Spleen (tissue), 11 donors: ENCODE measurements around the gene WDR70. TPM values are rescaled to one million over a fixed set of nuclear protein-coding genes. Genes with fewer than 3 reads are reported as not detected.

Source experiments
- DNase-seq: peaks from one replicate; pipeline ENCODE4 v3.0.0-alpha.2; 2020
- H3K27ac ChIP-seq, 8 donors: fragments of 200-600 bp; sonication (generic) in 7 of 8; 1 replicate in 4 of 8; 2 replicates in 4 of 8; pipeline versions ENCODE4 v1.5.0 to v1.8.0; 2016 to 2021; ENCODE audit warnings: inconsistent platforms in 4 of 8, mild to moderate bottlenecking in 4 of 8, moderate library complexity in 1 of 8
- H3K27me3 ChIP-seq, 7 donors: fragments of 200-600 bp; sonication (generic) in 6 of 7; replicated peaks in 1 of 7; 1 replicate in 4 of 7; 2 replicates in 3 of 7; pipeline versions ENCODE4 v1.5.0 to v1.8.0; 2016 to 2021; ENCODE audit warnings: inconsistent platforms in 3 of 7, mild to moderate bottlenecking in 1 of 7
- H3K36me3 ChIP-seq, 6 donors: fragments of 200-600 bp; sonication (generic) in 5 of 6; 1 replicate in 4 of 6; 2 replicates in 2 of 6; pipeline versions ENCODE4 v1.5.0 to v1.8.0; 2016 to 2021; ENCODE audit warnings: inconsistent platforms in 2 of 6
- H3K4me1 ChIP-seq, 6 donors: fragments of 200-600 bp; sonication (generic) in 5 of 6; 1 replicate in 3 of 6; 2 replicates in 3 of 6; pipeline versions ENCODE4 v1.5.0 to v1.8.0; 2016 to 2021; ENCODE audit warnings: inconsistent platforms in 3 of 6
- H3K4me3 ChIP-seq, 8 donors: fragments of 200-600 bp; sonication (generic) in 7 of 8; 1 replicate in 4 of 8; 2 replicates in 4 of 8; pipeline versions ENCODE4 v1.5.0 to v1.8.0; 2016 to 2021; ENCODE audit warnings: inconsistent platforms in 4 of 8, mild to moderate bottlenecking in 4 of 8, moderate library complexity in 2 of 8
- H3K9me3 ChIP-seq, 8 donors: fragments of 200-600 bp; sonication (generic) in 7 of 8; 1 replicate in 4 of 8; 2 replicates in 4 of 8; pipeline versions ENCODE4 v1.5.0 to v1.8.0; 2016 to 2021; ENCODE audit warnings: inconsistent platforms in 4 of 8
- CTCF ChIP-seq, 11 experiments: fragments of 200-600 bp in 7 of 11; fragments of 450-650 bp in 4 of 11; sonication (generic) in 4 of 11; IDR thresholded peaks in 8 of 11; conservative IDR thresholded peaks in 3 of 11; 1 replicate in 7 of 11; 2 replicates in 4 of 11; pipeline versions ENCODE4 v1.4.0 to v1.8.0; 2016 to 2021; ENCODE audit warnings: antibody characterized with exemption in 11 of 11, inconsistent platforms in 4 of 11, mild to moderate bottlenecking in 1 of 11
- POLR2A ChIP-seq, 3 donors: fragments of 450-650 bp; IDR thresholded peaks; one replicate each; pipeline ENCODE4 v1.5.1; 2017; ENCODE audit warnings: antibody characterized with exemption in 3 of 3, mild to moderate bottlenecking in 1 of 3
- POLR2AphosphoS5 ChIP-seq, 3 donors: sonication (generic); formaldehyde crosslinking; IDR thresholded peaks; one replicate each; pipeline ENCODE4 v1.5.1; 2017; ENCODE audit warnings: antibody characterized with exemption in 3 of 3
- WGBS, 5 donors: extraction: QIAGEN DNeasy Blood & Tissue Kit in 3 of 5; methylation state at CpG; one replicate each; pipeline versions ENCODE4 v1.1.5 to v1.1.7; 2013 to 2018; 5-methylcytosine and 5-hydroxymethylcytosine counted together
- intact Hi-C: fragments of 100-400 bp; cut with DNase I; formaldehyde crosslinking; loops from one replicate; pipeline ENCODE4 v1.15.0; 2023; ENCODE audit warnings: low total_unique reads
- polyA plus RNA-seq, 3 donors: library from polyadenylated mRNA; stranded (reverse); fragments of 200-250 nt; gene quantifications; one replicate each; pipeline ENCODE4 v1.2.1, GENCODE V29; 2013
- total RNA-seq, 7 donors: library from RNA; depleted of rRNA in 3 of 7; stranded (reverse); fragments of >200 nt in 3 of 7; fragmentation: NEBNext Ultra II Directional in 4 of 7; extraction: Animal tissue kit (Norgen Biotek cat#: 25700) in 4 of 7; gene quantifications; one replicate each; pipeline versions ENCODE4 v1.1.0 to v1.2.1, GENCODE V29; 2016 to 2021
- donor health status: healthy with polysubstance abuse.
- donor health status: DM: no; HTN: no; CAD: no; lungs with moderate emphysema.
- donor health status: DM: no; HTN: no; CAD: no.
- donor health status: Bipolar disorder and iron deficiency.
- donor health status: healthy.
- donor health status: DM: no; HTN: no; CAD: no.
- donor health status: DM: yes; HTN: yes; CAD: no.

Gene WDR70
- total and polyA plus RNA-seq, 10 donors: 24.7 to 51.7 (median 33.4) TPM

GRCh38 chr5:37417347-37417746 lies 38.2 kb downstream of the WDR70 start:
- intact Hi-C loops: loop anchor here (10.0 kb wide), 1 partner anchor 777 kb away; no protein-coding TSS in a partner anchor
- H3K9me3 ChIP-seq: no peaks in the 10 kb centered on the region
- TF ChIP-seq POLR2A (IDR thresholded peaks at IDR 0.05): no peak
- TF ChIP-seq CTCF (IDR thresholded peaks at IDR 0.05 in 8 of 11, conservative IDR thresholded peaks at IDR 0.05 in 3 of 11): no peak
- H3K27me3 ChIP-seq: no peaks in the 10 kb centered on the region
- H3K4me3 ChIP-seq: no peak overlapping the region
- no peaks in the 10 kb centered on the region for H3K4me1 ChIP-seq
- 90 to 96% (median 94%) methylated on average over 9 of the region's 9 CpGs for WGBS, 5 donors
- DNase-seq: no peak
- H3K27ac ChIP-seq: no peak overlapping the region
- H3K36me3 ChIP-seq: peaks cover 0 to 73% (median 16%) of the 10 kb centered on the region in 6 donors

- Histone ChIP-seq H3K27ac (no peak overlapping the region), H3K9me3 (no peaks in the 10 kb centered on the region), H3K4me1 (no peaks in the 10 kb centered on the region), H3K4me3 (no peak overlapping the region), H3K27me3 (no peaks in the 10 kb centered on the region), H3K36me3 (peaks cover 0 to 82% (median 16%) of the 10 kb centered on the region in 6 donors)
- no peak for TF ChIP-seq POLR2AphosphoS5 (IDR thresholded peaks at IDR 0.05)
- no peak for TF ChIP-seq POLR2A (IDR thresholded peaks at IDR 0.05)
- TF ChIP-seq CTCF (IDR thresholded peaks at IDR 0.05 in 8 of 11, conservative IDR thresholded peaks at IDR 0.05 in 3 of 11): no peak
- 90 to 98% (median 92%) methylated on average over 8 of the region's 8 CpGs for WGBS, 5 donors
- no peak for DNase-seq
- intact Hi-C loops: no loop called here
Measured at GRCh38 chr5:37424441-37424840, 45.3 kb downstream of the WDR70 start.

- peaks cover 0 to 77% (median 9%) of the 10 kb centered on the region in 6 donors for H3K36me3 ChIP-seq
- H3K4me3 ChIP-seq: no peak overlapping the region
- H3K27ac ChIP-seq: no peak overlapping the region
- 89 to 98% (median 96%) methylated on average over 1 of the region's 1 CpG for WGBS, 5 donors
- H3K27me3 ChIP-seq: no peaks in the 10 kb centered on the region
- H3K4me1 ChIP-seq: no peaks in the 10 kb centered on the region
- no peak for DNase-seq
- no peak for TF ChIP-seq POLR2AphosphoS5 (IDR thresholded peaks at IDR 0.05)
- TF ChIP-seq CTCF (IDR thresholded peaks at IDR 0.05 in 8 of 11, conservative IDR thresholded peaks at IDR 0.05 in 3 of 11): no peak
- TF ChIP-seq POLR2A (IDR thresholded peaks at IDR 0.05): no peak
- intact Hi-C loops: no loop called here
- no peaks in the 10 kb centered on the region for H3K9me3 ChIP-seq
Measured at GRCh38 chr5:37428044-37428443, 48.9 kb downstream of the WDR70 start.

- no peaks in the 10 kb centered on the region for H3K9me3 ChIP-seq
- intact Hi-C loops: no loop called here
- H3K4me3 ChIP-seq: no peak overlapping the region
- no peaks in the 10 kb centered on the region for H3K4me1 ChIP-seq
- peaks cover 0 to 61% (median 3%) of the 10 kb centered on the region in 6 donors for H3K36me3 ChIP-seq
- no peak overlapping the region for H3K27ac ChIP-seq
- TF ChIP-seq CTCF (IDR thresholded peaks at IDR 0.05 in 8 of 11, conservative IDR thresholded peaks at IDR 0.05 in 3 of 11) (no peak), POLR2AphosphoS5 (IDR thresholded peaks at IDR 0.05) (no peak), POLR2A (IDR thresholded peaks at IDR 0.05) (no peak)
- H3K27me3 ChIP-seq: no peaks in the 10 kb centered on the region
- no peak for DNase-seq
Measured at GRCh38 chr5:37435261-37435660, 56.1 kb downstream of the WDR70 start.
